ENCODE data around the gene SHH.

SHH gene

DNA sequence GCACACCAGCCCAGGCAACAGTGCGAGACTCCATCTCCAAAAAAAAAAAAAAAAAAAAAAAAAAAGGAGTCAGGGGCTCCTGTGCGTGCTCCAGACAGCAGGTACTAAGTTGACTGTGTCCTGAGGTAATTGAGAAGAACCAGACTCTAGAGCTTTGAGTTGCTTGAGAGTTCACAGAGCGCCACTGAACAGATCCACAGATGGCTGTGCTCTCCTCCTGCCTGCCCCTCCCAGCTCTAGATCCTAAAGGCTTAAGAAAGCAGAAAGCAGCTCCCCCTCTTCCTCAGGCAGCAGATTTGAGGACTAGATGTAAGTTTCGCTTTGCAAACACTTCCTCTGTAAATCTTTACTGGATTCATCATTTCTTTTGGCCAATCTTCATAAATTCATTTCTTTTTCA, 38.7 kb downstream of the SHH start:
- TF ChIP-seq, protein P1, sequence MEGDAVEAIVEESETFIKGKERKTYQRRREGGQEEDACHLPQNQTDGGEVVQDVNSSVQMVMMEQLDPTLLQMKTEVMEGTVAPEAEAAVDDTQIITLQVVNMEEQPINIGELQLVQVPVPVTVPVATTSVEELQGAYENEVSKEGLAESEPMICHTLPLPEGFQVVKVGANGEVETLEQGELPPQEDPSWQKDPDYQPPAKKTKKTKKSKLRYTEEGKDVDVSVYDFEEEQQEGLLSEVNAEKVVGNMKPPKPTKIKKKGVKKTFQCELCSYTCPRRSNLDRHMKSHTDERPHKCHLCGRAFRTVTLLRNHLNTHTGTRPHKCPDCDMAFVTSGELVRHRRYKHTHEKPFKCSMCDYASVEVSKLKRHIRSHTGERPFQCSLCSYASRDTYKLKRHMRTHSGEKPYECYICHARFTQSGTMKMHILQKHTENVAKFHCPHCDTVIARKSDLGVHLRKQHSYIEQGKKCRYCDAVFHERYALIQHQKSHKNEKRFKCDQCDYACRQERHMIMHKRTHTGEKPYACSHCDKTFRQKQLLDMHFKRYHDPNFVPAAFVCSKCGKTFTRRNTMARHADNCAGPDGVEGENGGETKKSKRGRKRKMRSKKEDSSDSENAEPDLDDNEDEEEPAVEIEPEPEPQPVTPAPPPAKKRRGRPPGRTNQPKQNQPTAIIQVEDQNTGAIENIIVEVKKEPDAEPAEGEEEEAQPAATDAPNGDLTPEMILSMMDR (conservative IDR thresholded peaks at IDR 0.05) = no peak
- no peak overlapping the region for H3K27ac ChIP-seq

DNA sequence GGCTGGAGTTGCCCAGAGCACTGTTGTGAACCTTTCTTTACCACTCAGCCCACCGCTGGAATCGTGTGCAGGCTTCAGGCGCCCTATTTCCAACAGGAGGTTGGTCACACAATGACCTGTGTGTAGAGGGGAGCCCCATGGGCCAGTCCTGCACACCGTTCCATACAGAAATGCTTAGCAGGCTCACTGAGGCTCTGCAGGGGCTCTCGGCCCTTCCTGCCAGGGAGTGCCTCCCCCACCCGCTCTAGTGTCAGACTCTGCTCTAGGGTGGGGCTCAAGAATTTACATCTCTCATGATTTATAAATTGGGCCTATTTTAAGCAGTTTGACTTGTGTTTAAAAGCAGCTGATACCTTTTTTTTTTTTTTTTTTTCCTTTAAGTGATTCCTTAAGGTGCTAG, 42.0 kb downstream of the SHH start:
- TF ChIP-seq, protein P1 (conservative IDR thresholded peaks at IDR 0.05) = no peak
- no peak overlapping the region for H3K27ac ChIP-seq

DNA sequence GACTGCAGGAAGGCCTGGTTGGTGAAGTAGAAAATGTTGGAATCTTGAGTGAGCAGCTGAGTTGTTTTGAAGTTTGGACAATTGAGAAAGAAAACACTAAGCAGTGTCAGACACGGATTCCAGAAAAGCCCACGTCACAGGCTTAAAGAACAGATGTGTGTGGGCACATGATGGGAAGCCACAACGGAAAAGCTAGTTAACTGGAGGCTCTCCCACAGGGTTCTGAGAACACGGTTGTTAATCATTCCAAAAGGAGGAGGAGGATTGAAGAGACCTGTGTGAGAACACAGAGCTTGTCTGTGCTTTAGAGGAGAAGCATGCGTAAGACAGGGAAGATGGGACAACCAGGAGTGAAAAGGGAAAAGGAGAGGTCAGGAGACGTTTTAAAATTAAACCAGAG, 42.6 kb downstream of the SHH start:
- TF ChIP-seq, protein P1 (conservative IDR thresholded peaks at IDR 0.05) = no peak

DNA sequence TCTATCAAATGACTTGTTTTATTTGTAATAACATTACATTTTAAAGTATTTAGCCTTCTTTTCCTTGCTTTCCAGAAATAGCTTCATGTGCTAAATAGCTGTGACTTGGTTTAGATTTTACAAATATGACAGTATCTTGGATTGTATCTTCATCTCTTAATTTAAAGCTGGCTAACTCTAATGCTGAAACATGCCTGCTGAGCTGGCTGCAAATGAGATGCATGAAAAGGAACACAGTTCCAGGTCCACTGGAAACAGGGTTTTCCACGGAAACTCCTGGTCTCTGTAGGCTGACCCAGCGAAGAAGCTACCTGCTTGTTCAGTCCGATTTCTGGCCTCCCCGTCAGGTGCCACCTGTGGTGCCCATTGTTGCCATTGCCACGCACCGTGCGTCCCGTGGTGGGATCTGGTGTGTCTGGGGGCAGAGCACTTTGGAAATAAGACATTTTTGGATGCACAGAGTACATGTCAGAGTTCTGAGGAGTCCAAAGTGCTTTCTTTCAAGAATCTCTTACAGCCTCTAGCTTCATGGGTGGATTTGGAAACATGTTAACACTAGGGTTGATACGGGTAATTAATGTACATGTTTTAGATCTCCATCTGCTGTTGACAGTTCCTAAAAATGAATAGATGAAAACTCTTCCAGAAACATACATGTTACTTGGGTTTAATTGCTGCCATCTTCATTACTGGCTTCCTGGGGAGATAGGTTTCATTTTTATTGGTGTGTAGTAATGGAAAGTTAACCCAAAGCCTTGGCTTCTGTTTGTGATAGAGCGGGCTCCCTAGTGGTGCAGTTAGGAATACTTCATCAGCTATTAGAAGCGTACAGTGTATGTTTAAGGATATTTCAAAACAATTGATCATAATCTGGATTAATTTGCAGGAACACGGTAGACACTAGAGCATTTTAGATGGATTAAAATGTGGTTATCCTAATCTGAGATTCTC, 45.0 kb downstream of the SHH start:
- peak overlapping the region; percentile 40 for H3K27ac ChIP-seq
- TF ChIP-seq, protein P1 (conservative IDR thresholded peaks at IDR 0.05) = no peak

More for the DNA sequence above, 42.6 kb downstream of the SHH start:
- H3K27ac ChIP-seq = no peak overlapping the region

DNA sequence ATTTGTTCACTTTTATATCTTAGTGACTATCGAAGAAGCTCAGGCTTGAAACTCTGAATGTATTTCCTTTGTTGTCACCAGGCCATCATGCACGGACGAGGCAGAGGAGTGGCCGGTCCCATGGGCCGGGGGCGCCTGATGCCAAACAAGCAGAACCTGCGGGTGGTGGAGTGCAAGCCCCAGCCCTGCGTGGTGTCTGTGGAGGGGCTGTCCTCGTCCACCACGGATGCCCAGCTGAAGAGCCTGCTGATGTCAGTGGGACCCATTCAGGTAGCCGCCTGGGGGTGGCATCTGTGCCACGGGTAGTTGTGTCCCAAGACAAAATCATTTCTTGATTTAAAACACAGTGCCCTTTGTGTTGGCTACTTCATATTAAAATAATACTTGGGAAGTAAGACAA, 45.9 kb downstream of the SHH start:
- no peak overlapping the region for H3K27ac ChIP-seq
- TF ChIP-seq, protein P1 (conservative IDR thresholded peaks at IDR 0.05) = no peak

DNA sequence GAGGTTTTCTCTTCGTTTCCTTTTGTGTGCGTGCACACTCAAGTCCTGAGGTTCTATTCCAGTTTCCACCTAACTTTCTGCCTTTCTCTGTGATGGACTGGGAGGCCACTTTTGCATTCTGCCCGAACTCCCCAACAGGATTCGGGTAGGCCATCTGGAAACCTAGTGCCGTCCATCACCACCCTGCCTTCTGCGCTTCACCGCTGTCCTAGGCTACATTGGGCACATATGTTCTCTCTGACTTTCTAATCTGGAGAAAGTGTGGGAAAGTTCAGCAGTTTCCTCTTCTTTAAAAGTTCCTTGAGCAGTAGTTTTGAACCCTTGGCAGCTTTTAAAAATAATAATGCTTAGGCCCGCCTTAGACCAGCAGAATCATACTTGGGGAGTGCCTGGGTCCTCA, 46.8 kb downstream of the SHH start:
- H3K27ac ChIP-seq = no peak overlapping the region

DNA sequence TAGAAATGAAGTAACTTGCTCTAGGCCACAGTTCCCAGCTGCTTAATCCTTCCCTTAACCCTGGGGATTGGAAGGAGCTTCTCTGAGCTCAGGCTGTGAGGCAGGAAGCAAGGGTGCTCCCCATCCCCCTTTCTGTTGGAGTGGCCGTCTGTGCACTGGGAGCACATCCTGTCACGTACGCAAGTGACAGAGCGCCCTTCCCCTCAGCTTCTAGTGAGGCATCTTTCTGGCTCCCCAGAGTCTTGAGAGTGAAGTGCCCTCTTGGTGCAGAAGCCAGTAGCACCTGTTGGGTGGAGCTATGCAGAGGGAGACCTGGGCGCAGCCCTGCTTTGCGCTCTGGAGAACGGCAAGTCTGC, 47.8 kb downstream of the SHH start:
- TF ChIP-seq, protein P1 (conservative IDR thresholded peaks at IDR 0.05) = no peak
- no peak overlapping the region for H3K27ac ChIP-seq

More for the DNA sequence above, 46.8 kb downstream of the SHH start:
- TF ChIP-seq, protein P1 (conservative IDR thresholded peaks at IDR 0.05) = no peak
